HT-29 (cell line): Measurements from ENCODE around the gene ZNF813. TPM values are rescaled to one million over a fixed set of nuclear protein-coding genes. Genes with fewer than 3 reads are reported as not detected.

Source experiments
- DNase-seq: peaks from one replicate; pipeline ENCODE4 v3.0.0-alpha.2; 2015; ENCODE audit warnings: low spot score
- total RNA-seq: library from RNA; depleted of rRNA; stranded (reverse); fragments of >200 nt; shearing (Covaris generic); gene quantifications from 2 replicates; pipeline ENCODE4 v1.2.3, GENCODE V29; 2014; rRNA removed

The ZNF813 gene
- total RNA-seq, 1 experiment from 2014 or later = not detected

DNA sequence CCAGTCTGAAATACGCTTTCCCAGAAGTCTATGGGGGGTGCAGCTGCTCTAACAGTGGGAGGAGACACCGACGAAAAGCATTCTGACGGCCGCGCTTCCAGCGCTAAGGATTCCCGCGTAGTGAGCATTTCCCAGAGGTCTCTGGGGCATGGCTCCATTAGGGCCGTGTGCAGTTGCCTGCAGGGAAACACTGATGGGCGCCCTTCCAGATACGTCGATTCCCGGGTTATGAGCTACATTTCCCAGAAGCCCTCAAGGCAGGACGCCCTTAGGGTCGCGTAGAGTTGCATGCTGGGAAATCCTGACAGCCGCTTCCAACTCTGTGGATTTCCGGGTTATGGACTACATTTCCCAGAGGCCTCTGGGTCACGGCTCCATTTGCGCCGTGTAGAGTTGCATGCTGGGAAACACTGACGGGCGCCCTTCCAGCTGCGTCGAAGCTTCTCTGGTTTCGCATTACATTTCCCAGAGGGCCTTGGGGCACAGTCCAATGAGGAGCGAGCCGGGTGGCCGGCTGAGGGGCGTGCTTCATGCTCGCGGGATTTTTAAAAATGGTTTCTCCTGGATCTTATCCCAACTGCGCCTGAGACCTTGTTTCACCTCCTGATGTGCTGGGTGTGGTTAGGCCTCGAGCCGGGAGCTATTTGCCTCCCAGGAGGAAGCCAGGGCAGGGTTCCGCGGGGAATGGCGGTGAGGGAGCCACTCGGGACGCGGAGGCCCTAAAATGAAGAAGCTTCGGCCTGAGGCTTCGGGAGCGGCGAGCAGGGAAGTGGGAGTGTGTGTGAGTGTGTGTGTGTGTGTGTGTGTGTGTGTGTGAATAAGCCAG lies 53.2 kb downstream of the ZNF813 start:
- no peak for DNase-seq

DNA sequence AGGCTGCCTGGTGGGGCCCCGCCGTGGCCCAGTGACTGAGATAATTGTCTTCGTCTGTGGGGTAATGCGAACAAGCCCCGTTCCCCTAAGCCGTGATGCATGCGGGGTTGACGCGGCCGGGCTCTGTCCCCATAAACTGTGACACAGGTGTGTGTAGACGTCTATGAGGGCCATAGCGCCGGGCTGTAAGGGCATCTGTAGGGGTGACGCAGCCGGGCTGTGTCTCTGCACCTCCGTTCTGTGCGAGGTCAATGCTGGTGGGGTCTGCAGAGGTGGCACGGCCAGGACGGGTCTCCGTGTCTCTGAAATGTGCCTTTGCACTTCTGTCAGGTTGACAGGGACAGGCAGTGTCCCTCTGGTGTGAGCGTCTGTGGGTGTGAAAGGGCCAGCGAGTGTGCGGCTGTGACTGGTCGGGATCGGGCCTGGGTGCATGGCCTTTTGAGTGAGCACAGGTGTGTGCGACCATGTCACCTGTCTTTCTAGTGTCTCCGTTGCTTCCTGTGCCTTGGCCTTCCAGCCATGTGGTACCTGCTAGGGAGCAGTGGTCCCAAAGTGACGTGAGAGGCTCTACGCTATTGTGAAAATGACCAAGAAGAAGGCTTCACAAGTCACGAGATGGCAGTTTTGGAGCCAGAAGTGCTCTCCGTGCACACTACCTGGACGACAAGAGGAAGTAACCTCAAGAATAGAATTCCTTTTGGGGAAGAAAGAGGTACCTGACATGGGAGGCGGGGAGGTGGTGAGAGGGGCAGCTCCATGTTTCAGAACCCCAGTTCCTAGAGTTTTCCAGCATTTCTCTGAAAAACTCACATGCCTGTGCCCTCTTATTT lies 54.1 kb downstream of the ZNF813 start:
- no peak for DNase-seq

- DNase-seq = no peak
These were observed 58.4 kb downstream of the ZNF813 start for GRCh38 chr19:53525922-53526321.

DNA sequence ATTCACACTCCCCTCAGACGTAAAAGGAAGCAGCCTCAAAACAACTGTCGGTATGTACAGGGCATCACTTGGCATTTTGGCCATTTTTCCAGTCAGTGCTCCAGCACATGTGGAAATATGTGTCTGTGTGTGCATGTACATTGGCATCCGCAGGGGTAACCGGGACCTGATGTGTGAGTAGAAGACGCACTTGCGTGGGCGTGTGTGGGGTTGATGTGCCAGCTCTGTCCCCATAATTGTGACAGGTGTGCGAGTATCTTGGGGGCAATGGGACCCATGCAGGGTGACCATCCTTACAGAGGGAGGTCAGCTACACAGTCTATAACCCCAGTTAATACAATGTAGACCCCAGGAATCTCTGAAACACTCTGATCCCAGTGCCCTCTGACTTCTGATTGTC lies 63.1 kb downstream of the ZNF813 start:
- no peak for DNase-seq

DNA sequence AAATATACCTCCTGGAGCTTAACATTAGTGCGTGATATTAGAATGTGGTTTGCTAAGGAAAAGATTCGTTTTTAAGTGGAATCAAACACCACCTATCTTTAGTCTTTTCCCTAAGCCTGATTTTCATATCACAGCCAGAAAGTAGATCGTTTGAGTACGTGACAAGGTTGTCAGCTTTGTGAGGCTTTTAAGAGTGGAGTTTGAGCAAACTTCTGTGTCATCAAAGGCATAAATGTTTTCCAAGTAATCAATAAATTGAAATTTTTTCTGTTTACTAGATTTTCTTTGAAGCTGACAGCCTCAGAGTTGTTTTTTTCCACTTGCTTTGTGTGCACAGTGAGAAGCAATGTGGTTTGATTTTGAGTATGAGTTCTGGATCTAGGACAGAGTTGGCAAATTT lies 63.9 kb downstream of the ZNF813 start:
- DNase-seq = no peak

DNA sequence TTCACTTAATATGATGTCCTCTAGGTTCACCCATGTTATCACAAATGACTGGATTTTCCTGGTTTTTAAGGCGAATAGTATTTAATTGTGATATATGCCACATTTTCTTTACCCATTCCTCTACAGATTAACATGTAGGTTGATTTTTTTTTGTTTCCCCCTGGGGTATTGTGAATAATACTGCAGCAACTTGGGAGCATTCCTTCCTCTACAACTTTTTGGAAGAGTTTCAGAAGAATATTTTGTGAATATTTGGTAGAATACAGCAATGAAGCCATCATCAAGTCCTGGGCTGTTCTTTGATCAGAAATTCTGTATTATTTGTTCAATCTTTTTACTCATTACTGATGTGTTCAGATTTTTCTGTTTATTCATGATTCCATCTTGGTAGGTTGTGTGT lies 64.8 kb downstream of the ZNF813 start:
- DNase-seq = no peak

- DNase-seq = no peak
These were observed 68.7 kb downstream of the ZNF813 start for GRCh38 chr19:53536225-53536548.

- DNase-seq = no peak
These were observed 69.6 kb downstream of the ZNF813 start for GRCh38 chr19:53537121-53537520.

GRCh38 chr19:53537521-53538377 lies 70.2 kb downstream of the ZNF813 start, which contains the start of gene ZNF331:
Gene ZNF331 (plus strand): TSS chr19:53538145. CDS start chr19:53569377, 31,232 bp downstream.
- peak; percentile 76 for DNase-seq

DNA sequence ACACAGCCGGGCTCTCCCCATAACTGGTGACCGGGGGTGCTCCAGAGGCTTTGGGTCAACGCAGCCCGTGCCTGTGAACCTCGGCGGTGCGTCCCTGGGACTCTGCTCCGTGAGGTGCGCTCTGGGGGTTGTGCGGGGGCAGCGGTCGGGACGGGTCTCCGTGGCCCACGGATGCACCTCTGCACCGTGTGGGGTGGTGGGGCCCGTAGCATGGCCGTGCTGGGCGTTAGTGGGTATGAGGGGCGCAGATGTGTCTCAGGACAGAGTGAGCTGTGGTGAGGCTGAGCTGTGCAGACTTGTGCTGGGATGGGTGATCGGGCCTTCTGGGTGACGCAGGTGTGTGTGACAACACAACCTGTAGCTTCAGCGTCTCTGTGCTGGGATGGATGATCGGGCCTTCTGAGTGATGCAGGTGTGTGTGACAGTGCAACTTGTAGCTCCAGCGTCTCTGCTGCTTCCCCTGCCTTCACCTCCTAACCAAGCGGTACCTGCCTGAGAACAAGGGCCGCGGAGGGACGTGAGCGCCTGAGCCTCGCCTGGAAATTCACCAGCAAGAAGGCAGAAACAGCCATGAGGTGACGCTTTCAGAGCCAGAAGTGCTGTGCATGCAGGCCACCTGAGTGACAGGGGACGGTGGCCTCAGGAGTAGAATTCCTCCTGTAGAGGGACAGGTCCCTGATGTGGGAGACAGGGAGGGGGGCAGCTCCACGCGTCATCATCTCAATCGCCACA lies 71.0 kb downstream of the ZNF813 start:
- peak; percentile 30 for DNase-seq

- DNase-seq = no peak
These were observed 72.6 kb downstream of the ZNF813 start for GRCh38 chr19:53540091-53540490.

DNA sequence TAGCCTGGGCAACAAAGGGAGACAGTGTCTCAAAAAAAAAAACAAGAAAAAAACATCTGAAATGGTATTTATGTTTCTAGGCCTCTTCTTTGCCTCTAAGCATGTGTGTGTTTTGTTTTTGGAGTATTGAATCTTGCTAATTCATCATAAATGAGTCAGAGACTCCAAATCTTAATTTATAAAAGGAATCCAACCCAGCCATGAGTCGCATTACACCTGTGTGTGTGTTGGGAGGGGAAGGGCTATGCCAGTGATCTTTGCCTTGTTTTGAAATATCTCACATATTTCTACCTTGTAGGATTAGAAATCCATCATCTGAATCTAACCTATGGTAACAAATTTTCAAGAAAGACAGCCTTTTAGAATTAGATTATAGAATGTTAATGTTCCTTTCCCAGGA lies 74.4 kb downstream of the ZNF813 start:
- no peak for DNase-seq

GRCh38 chr19:53545271-53546065 lies 77.9 kb downstream of the ZNF813 start:
- DNase-seq = no peak

Other genes starting within 250 kb of the ZNF813 start
- gene ZNF677, start 212.9 kb upstream of the ZNF813 start, total RNA-seq = not detected in 2 replicates
- not detected in 2 replicates for gene VN1R2, start 209.4 kb upstream of the ZNF813 start, total RNA-seq
- gene VN1R4, start 200.0 kb upstream of the ZNF813 start, total RNA-seq = not detected in 2 replicates
- gene ZNF845, start 134.0 kb upstream of the ZNF813 start, total RNA-seq = 2.8 and 2.9 TPM in 2 replicates
- gene ZNF525, start 102.0 kb upstream of the ZNF813 start, total RNA-seq = 3.4 and 3.9 TPM in 2 replicates
- gene ZNF765, start 72.6 kb upstream of the ZNF813 start, total RNA-seq = 5.6 and 6.2 TPM in 2 replicates
- gene ZNF761, start 35.7 kb upstream of the ZNF813 start, total RNA-seq = 6.2 and 6.8 TPM in 2 replicates
- 3.9 and 4.6 TPM in 2 replicates for gene ZNF331, start 70.4 kb downstream of the ZNF813 start, total RNA-seq
- not detected in 2 replicates for gene DPRX, start 164.3 kb downstream of the ZNF813 start, total RNA-seq